ENCODE measurements around the gene ECM1. TPM values are rescaled to one million over a fixed set of nuclear protein-coding genes. Genes with fewer than 3 reads are reported as not detected.

Gene ECM1
- total RNA-seq, 1 experiment from 2014 or later = 7.4 TPM

DNA sequence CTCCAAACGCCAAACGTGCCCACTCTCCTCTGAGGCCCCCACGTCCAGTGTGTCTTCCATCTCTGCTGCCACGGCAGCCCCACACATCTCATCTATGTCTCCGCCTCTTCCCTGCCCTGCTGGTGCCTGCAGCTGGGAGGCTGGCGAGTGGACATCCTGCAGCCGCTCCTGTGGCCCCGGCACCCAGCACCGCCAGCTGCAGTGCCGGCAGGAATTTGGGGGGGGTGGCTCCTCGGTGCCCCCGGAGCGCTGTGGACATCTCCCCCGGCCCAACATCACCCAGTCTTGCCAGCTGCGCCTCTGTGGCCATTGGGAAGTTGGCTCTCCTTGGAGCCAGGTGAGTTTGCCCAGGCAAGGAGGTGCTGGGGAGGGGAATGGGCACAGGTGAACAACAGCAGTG is 49.9 kb downstream of the ECM1 start:
- no peak for DNase-seq (ENCODE audit: low spot score)

DNA sequence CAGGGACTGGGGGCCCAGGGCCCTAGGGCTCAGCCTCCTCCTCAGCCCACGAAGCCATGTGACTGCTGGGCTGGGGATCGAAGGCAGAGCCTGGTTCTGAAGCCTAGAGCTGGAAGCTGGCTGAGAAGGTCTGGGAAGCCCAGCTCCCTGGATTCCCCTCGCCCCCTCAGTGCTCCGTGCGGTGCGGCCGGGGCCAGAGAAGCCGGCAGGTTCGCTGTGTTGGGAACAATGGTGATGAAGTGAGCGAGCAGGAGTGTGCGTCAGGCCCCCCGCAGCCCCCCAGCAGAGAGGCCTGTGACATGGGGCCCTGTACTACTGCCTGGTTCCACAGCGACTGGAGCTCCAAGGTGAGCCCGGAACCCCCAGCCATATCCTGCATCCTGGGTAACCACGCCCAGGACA is 50.4 kb downstream of the ECM1 start:
- no peak for DNase-seq (ENCODE audit: low spot score)

DNA sequence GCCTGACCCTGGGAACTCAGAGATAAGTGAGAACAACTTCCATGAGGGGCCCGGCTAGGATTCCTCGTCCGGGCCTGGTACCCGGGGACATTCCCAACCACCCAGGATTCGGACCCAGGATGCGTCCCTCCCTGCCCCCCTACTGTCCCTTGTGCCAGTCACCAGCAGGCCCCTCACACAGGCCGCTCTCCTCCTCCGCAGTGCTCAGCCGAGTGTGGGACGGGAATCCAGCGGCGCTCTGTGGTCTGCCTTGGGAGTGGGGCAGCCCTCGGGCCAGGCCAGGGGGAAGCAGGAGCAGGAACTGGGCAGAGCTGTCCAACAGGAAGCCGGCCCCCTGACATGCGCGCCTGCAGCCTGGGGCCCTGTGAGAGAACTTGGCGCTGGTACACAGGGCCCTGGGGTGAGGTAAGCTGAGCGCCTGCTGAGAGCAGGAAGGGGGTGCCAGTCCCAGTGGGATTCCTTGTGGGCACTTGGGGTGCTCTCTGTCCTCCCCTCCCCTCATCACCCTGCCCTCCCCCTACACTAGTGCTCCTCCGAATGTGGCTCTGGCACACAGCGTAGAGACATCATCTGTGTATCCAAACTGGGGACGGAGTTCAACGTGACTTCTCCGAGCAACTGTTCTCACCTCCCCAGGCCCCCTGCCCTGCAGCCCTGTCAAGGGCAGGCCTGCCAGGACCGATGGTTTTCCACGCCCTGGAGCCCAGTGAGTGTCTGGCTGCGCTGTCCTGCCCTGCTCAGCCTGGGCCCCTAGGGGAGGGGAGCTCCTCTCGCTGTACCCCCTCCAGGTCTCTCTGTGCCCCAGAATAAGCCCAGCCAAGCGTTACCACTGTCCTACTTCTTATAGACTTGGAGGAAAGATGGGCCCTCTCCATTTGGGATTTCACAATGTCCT is 51.1 kb downstream of the ECM1 start:
- DNase-seq (ENCODE audit: low spot score) = no peak

DNA sequence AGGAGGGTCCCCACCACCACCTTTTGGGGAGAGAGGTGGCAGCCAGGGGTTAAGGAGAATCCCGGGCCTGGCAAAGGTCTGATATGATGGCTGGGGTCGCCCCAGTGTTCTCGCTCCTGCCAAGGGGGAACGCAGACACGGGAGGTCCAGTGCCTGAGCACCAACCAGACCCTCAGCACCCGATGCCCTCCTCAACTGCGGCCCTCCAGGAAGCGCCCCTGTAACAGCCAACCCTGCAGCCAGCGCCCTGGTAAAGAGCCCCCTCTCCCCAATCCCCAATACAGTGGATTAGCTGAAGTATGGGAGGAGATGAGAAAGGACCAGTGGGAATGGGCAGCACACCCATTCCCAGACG is 51.7 kb downstream of the ECM1 start:
- no peak for DNase-seq (ENCODE audit: low spot score)

DNA sequence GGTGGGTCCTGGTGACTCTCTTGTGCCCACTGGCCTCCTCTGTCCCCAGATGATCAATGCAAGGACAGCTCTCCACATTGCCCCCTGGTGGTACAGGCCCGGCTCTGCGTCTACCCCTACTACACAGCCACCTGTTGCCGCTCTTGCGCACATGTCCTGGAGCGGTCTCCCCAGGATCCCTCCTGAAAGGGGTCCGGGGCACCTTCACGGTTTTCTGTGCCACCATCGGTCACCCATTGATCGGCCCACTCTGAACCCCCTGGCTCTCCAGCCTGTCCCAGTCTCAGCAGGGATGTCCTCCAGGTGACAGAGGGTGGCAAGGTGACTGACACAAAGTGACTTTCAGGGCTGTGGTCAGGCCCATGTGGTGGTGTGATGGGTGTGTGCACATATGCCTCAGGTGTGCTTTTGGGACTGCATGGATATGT is 52.1 kb downstream of the ECM1 start:
- DNase-seq (ENCODE audit: low spot score) = peak; percentile 86

DNA sequence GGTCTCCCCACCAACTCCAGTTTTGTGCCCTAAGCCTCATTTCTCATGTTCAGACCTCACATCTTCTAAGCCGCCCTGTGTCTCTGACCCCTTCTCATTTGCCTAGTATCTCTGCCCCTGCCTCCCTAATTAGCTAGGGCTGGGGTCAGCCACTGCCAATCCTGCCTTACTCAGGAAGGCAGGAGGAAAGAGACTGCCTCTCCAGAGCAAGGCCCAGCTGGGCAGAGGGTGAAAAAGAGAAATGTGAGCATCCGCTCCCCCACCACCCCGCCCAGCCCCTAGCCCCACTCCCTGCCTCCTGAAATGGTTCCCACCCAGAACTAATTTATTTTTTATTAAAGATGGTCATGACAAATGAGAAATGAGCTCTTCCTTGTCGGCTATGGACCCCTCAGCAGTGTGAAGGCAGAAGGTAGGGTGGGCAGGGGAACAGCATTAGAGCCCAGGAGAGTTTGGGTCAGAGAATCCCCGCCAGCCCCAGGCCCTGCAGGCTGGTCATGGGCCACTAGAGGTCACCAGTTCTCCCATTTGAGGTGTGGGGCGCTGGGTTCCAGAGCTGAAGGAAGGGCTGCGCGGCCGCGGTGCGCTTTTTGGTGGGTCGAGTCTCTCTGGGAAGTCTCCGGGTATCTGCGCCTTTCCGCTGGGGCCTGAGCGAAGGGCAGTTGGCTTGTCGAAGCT is 52.8 kb downstream of the ECM1 start:
- peak; percentile 92 for DNase-seq (ENCODE audit: low spot score)

DNA sequence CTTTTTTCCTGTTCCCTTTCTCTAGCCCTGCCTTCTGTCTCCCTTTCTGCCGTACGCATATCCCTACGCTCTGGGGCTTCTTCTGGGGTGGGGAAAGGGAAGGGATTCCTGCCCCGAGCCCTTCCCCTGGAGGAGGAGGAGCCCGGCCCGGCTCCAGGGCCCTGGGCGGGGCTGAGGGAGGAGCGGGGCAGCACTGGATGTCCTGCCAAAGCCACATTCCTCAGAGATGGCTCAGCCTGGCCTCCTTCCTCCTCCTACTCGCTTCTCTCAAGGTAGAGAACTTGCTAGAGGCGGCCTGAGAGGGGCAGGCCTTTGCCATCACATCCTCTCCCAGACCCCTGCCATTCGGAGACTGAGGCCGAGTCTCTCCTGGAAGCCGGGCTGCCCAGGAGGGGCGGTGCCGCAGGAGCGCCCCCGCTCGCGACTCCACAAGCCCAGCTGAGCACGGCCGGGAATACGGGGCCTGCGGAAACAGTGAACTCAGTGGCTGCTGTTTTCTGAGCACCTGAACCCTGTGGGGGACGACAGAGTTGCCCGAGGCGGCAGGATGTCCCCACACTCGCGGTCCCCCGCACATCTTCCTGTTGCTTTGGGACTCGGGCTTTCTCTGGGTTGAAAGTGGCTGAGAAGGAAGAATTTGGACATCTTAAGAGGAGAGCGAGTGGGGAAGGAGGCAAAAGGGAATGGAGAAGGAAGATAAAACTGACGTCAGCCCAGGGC is 53.5 kb downstream of the ECM1 start:
- peak; percentile 97 for DNase-seq (ENCODE audit: low spot score)

DNA sequence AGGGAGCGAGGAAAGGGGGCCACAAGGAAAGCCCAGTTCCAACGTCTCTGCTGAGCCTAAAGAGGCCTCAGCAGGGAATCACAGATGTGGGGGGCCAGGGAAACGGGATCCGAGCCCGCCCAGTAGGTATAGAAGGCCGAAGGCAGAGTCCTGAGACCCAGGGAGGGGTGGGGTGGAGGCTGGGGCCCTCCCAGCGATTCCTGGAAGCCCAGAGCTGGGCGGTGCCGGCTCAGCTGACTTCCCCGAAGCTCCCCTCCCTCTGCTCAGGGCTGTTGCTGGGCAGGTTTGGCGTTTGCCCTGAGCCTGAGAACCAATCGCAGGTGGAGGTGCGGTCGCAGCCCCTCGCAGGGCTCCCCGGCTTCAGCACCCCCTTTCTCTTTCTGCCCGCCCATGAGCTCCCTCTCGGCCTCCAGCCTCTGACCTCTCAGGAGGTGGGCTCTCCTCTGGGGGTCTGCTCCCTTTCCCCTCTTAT is 54.1 kb downstream of the ECM1 start:
- peak; percentile 94 for DNase-seq (ENCODE audit: low spot score)

DNA sequence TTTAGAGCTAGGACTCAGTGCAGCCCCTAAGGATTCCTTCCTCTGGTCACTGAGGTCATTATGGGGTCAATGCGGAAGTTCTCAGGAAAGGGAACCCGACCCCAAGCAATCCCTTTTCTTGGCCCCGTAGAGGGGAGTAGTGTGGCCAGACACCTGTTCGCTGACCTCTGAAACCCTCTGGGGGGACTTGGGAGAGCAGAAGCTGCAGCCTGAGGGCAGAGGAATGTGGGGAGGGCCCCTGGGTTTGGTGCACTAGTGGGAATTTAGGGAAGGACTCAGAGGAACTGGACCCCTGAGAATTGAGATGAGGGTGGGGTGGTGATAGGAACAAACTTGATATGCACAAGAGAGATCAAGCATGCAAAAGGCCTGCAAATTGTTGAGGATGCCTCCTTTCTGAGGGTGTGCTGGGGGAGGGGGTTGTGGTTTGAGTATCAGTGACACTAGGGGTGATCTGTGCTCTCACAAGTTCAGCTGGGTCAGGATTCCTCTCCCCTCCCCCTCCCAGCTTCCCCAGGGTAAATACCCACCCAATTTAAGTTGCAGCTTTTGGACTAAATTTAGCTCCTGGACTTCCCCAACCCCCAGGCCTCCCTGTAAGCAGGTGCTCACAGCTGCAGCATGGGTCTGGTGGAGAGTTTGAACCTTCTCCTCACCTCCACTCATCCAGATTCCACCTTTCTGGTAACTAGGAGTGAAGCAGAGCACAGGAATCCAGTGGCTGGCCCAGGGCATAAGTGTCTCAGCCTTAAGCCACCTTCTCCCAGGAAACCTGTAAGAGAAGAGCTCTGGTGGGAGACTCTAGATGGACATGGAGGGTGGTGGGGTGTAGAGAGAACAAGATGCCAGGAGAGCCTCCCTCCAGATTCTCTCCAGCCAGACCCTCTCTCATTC is 54.8 kb downstream of the ECM1 start:
- DNase-seq (ENCODE audit: low spot score) = peak; percentile 16

Small RNA genes lying within 50 kb of the gene (small RNA-seq; reads per million reads assigned to genes)
- not detected for gene MIR4257

Other genes with a start within 250 kb of the ECM1 start
- 117 and 138 TPM in 2 replicates for gene APH1A, start 239.1 kb upstream of the ECM1 start, total RNA-seq (2014; rRNA removed; shearing (Covaris generic))
- gene C1orf54, start 235.3 kb upstream of the ECM1 start, total RNA-seq (2014; rRNA removed; shearing (Covaris generic)) = 0.20 and 0.29 TPM in 2 replicates
- not detected in 2 replicates for gene CIART, start 225.6 kb upstream of the ECM1 start, total RNA-seq (2014; rRNA removed; shearing (Covaris generic))
- 44.2 and 47.7 TPM in 2 replicates for gene MRPS21, start 214.2 kb upstream of the ECM1 start, total RNA-seq (2014; rRNA removed; shearing (Covaris generic))
- 33.8 and 39.5 TPM in 2 replicates for gene PRPF3, start 186.6 kb upstream of the ECM1 start, total RNA-seq (2014; rRNA removed; shearing (Covaris generic))
- 6.7 and 8.0 TPM in 2 replicates for gene RPRD2, start 144.0 kb upstream of the ECM1 start, total RNA-seq (2014; rRNA removed; shearing (Covaris generic))
- gene TARS2, start 20.7 kb upstream of the ECM1 start, total RNA-seq (2014; rRNA removed; shearing (Covaris generic)) = 19.8 and 37.7 TPM in 2 replicates
- gene FALEC, start 7.6 kb downstream of the ECM1 start, total RNA-seq (2014; rRNA removed; shearing (Covaris generic)) = not detected in 2 replicates
- not detected in 2 replicates for gene ADAMTSL4, start 41.3 kb downstream of the ECM1 start, total RNA-seq (2014; rRNA removed; shearing (Covaris generic))
- 329 and 338 TPM in 2 replicates for gene MCL1, start 71.5 kb downstream of the ECM1 start, total RNA-seq (2014; rRNA removed; shearing (Covaris generic))
- gene ENSA, start 121.5 kb downstream of the ECM1 start, total RNA-seq (2014; rRNA removed; shearing (Covaris generic)) = 163 and 200 TPM in 2 replicates
- gene GOLPH3L, start 189.0 kb downstream of the ECM1 start, total RNA-seq (2014; rRNA removed; shearing (Covaris generic)) = 4.9 and 7.7 TPM in 2 replicates
- not detected in 2 replicates for gene HORMAD1, start 212.8 kb downstream of the ECM1 start, total RNA-seq (2014; rRNA removed; shearing (Covaris generic))